ENCODE results near the gene CCL4. TPM values are rescaled to one million over a fixed set of nuclear protein-coding genes. Genes with fewer than 3 reads are reported as not detected.
A peak's percentile ranks its signal among the peaks of the same experiment; 100 is the strongest.

The CCL4 gene
- total RNA-seq, 2 experiments from 2014 or later: 6.5 to 6.7 TPM

DNA sequence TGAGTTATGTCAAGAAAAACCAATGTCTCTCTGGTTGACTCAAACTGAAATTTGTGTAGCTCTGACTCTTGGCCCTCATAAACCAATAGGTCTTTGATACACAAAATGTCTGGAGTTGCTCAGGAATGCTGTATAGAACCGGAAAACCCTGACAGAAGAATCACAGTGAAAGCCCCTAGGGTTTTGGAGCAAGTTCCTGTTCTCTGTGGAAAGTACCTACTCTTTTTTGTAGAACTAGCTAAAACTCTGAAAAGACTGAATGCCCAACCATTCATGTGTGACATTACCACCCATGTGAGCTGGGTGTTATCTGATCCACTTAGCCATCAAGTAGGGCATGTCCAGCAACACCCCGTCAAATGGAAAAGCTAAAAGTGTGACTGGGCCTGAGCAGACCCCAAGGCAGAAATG, 28.8 kb downstream of the CCL4 start:
- no peak overlapping the region for H3K27ac Mint-ChIP-seq
- H3K27me3 Mint-ChIP-seq (ENCODE audit: low read depth): peaks cover 26% of the 10 kb centered on the region
- H3K9me3 Mint-ChIP-seq (ENCODE audit: insufficient read depth): no peaks in the 10 kb centered on the region
- ChIA-PET CTCF (interaction anchor here (0.6 to 2.3 kb wide), 6 partner anchors 11 to 164 kb away, joined by 3 to 10 read pairs (median 4); no protein-coding TSS in a partner anchor), POLR2A (interaction anchor here (0.6 kb wide), 1 partner anchor 36 kb away, joined by 3 read pairs; no protein-coding TSS in a partner anchor)
- no peaks in the 10 kb centered on the region for H3K36me3 Mint-ChIP-seq (ENCODE audit: low read depth)
- DNase-seq (no peak), ATAC-seq (no peak)
- no peaks in the 10 kb centered on the region for H3K4me1 Mint-ChIP-seq (ENCODE audit: low read depth)
- no peak overlapping the region for H3K4me3 Mint-ChIP-seq

DNA sequence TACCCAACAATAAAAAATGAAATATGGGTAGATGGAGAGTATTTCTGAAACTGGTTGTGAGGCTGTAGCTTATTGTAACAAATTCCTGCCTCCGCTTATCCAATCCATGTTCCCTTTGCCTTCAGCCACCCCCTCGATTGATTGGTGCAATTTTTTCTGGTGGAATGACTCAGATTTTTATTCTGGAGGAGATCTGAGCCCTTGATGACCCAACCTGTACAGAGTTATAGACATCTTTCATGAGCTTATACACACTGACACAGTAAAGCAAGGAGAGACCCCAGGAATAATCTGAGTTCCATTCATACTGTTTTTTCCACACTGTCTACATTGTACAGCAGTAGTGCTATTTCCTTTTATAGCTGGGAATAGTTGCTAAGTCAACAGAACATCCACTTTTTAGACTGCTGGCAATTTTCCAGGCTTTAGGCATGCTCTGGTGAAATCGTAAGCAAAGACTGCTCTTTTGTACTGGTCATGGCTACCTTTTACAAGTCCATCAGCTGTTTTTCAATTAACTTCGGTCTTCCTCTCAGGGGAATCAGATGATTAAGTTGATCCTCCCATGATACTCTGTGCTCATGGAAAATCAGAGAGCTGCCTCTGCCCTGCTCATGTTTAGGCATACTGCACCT, 30.1 kb downstream of the CCL4 start:
- peaks cover 23% of the 10 kb centered on the region for H3K27me3 Mint-ChIP-seq (ENCODE audit: low read depth)
- DNase-seq (no peak), ATAC-seq (no peak)
- H3K9me3 Mint-ChIP-seq (ENCODE audit: insufficient read depth): no peaks in the 10 kb centered on the region
- ChIA-PET CTCF (interaction anchor here (0.8 to 2.5 kb wide), 3 partner anchors 15 to 62 kb away, joined by 4 to 11 read pairs (median 10); no protein-coding TSS in a partner anchor), POLR2A (no interaction called here)
- no peak overlapping the region for H3K4me3 Mint-ChIP-seq
- H3K36me3 Mint-ChIP-seq (ENCODE audit: low read depth): no peaks in the 10 kb centered on the region
- no peaks in the 10 kb centered on the region for H3K4me1 Mint-ChIP-seq (ENCODE audit: low read depth)
- no peak overlapping the region for H3K27ac Mint-ChIP-seq

DNA sequence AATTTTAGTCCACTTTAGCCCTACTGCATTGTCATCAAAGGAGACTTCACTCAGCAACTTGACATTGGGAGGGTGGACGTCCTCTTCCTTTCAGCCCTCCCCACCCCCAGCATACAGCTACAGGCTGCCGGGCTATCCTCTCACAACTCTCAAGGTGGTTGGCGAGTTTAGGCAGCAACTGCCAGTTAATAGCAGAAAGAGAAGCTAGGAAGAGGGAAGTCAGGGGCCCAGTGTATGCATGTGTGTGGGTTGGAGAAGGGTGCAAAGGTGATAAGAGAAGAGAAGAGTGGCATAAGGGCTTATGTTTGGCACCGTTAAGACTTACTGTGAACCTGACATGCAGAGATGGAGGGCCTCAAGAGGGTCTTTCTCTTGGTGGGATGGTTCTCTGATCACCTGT, 31.8 kb downstream of the CCL4 start:
- ATAC-seq (no peak), DNase-seq (no peak)
- no peak overlapping the region for H3K27ac Mint-ChIP-seq
- no peaks in the 10 kb centered on the region for H3K9me3 Mint-ChIP-seq (ENCODE audit: insufficient read depth)
- ChIA-PET CTCF (interaction anchor here (0.6 to 2.5 kb wide), 2 partner anchors 13 to 166 kb away, joined by 3 to 11 read pairs; no protein-coding TSS in a partner anchor), POLR2A (no interaction called here)
- no peak overlapping the region for H3K4me3 Mint-ChIP-seq
- no peaks in the 10 kb centered on the region for H3K36me3 Mint-ChIP-seq (ENCODE audit: low read depth)
- H3K4me1 Mint-ChIP-seq (ENCODE audit: low read depth): no peaks in the 10 kb centered on the region
- peaks cover 10% of the 10 kb centered on the region for H3K27me3 Mint-ChIP-seq (ENCODE audit: low read depth)

DNA sequence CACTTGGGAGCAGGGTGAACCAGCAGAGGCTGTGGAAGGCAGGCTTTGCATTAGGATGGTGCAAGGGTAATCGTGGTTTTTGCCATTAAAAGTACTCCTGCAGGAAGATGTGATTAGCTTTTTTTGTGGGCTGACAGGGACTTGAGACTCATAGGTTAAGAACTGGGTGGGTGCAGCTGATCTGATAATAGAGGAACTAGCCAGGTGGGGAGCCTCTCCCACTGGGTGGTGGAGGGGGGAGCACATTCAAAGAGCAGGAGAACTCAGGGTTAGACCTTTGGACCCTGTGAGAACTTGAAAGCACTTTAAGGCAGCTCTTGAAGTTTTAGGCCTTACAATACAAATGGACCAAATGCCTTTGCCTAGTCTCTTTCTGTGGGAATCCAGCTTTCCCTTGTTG, 32.4 kb downstream of the CCL4 start:
- POLR2A ChIA-PET: no interaction called here
- H3K36me3 Mint-ChIP-seq (ENCODE audit: low read depth): no peaks in the 10 kb centered on the region
- no peak overlapping the region for H3K4me3 Mint-ChIP-seq
- H3K27ac Mint-ChIP-seq: no peak overlapping the region
- H3K4me1 Mint-ChIP-seq (ENCODE audit: low read depth): no peaks in the 10 kb centered on the region
- peaks cover 10% of the 10 kb centered on the region for H3K27me3 Mint-ChIP-seq (ENCODE audit: low read depth)
- CTCF ChIA-PET: interaction anchor here (0.6 kb wide), 1 partner anchor 167 kb away, joined by 3 read pairs; no protein-coding TSS in a partner anchor
- ATAC-seq (no peak), DNase-seq (no peak)
- no peaks in the 10 kb centered on the region for H3K9me3 Mint-ChIP-seq (ENCODE audit: insufficient read depth)

DNA sequence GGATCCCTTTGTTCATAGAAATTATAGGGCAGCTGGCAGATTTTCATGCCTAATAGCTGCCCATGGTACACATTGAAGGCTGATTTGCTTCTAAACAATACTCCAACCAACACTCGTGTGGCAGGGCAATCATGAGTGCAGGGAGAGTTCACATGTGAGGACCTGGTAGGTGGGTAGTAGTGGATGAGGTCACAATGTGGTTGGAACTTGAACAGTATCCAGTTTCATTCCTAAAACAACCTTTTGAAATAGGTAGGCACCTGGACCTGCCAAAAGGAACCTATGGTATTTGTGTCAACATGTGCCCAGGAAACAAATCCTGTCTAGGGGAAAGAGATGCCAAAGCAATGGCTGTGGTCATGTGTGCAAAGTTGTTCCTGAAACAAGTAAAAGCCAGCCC, 32.8 kb downstream of the CCL4 start:
- ChIA-PET POLR2A (no interaction called here), CTCF (no interaction called here)
- Mint-ChIP-seq H3K36me3 (ENCODE audit: low read depth) (no peaks in the 10 kb centered on the region), H3K4me1 (ENCODE audit: low read depth) (peaks cover 3% of the 10 kb centered on the region), H3K27me3 (ENCODE audit: low read depth) (peaks cover 8% of the 10 kb centered on the region), H3K9me3 (ENCODE audit: insufficient read depth) (no peaks in the 10 kb centered on the region), H3K4me3 (no peak overlapping the region), H3K27ac (no peak overlapping the region)
- DNase-seq (no peak), ATAC-seq (no peak)

DNA sequence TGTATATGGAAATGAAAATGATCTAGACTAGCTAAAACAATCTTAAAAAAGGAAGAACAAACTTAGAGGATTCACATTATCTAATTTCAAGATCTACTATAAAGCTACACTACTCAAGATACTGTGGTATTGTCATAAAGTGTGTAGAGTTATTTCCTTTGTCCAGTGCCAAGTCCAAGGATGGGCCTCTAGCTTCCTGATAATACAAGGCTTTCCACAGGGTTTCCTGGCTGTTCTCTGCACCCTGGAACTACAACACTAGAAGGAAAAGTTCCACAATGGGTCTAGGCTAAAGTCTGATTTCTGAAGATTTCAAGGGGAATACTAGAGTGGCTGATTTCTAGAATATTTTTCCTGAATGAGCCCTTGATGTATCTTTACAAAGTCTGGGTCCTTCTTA, 38.6 kb downstream of the CCL4 start:
- H3K36me3 Mint-ChIP-seq (ENCODE audit: low read depth): no peaks in the 10 kb centered on the region
- DNase-seq: no peak
- peaks cover 6% of the 10 kb centered on the region for H3K27me3 Mint-ChIP-seq (ENCODE audit: low read depth)
- H3K9me3 Mint-ChIP-seq (ENCODE audit: insufficient read depth): no peaks in the 10 kb centered on the region
- CTCF ChIA-PET: interaction anchor here (1.9 kb wide), 1 partner anchor 173 kb away, joined by 8 read pairs; no protein-coding TSS in a partner anchor
- POLR2A ChIA-PET: no interaction called here
- no peak overlapping the region for H3K4me3 Mint-ChIP-seq
- H3K4me1 Mint-ChIP-seq (ENCODE audit: low read depth): peaks cover 8% of the 10 kb centered on the region
- no peak overlapping the region for H3K27ac Mint-ChIP-seq
- ATAC-seq: no peak

DNA sequence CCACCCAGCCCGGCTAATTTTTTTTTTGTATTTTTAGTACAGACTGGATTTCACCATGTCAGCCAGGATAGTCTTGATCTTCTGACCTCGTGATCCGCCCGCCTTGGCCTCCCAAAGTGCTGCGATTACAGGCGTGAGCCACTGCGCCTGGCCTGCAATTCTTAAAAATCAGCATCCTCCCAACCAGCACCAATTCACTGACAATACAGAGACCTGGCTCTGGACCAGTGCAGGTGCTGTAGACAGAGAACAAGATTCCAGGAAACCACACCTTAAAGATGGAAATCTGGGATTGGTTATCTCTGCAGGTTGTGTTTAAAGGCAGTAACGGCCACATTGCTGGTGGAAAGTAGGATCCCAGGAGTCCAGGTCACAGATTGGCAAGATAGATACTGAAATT, 39.2 kb downstream of the CCL4 start:
- CTCF ChIA-PET: interaction anchor here (0.9 to 1.9 kb wide), 4 partner anchors 10 to 174 kb away, joined by 3 to 8 read pairs (median 4); no protein-coding TSS in a partner anchor
- Mint-ChIP-seq H3K4me3 (no peak overlapping the region), H3K4me1 (ENCODE audit: low read depth) (peaks cover 8% of the 10 kb centered on the region), H3K27ac (no peak overlapping the region), H3K36me3 (ENCODE audit: low read depth) (no peaks in the 10 kb centered on the region), H3K9me3 (ENCODE audit: insufficient read depth) (no peaks in the 10 kb centered on the region), H3K27me3 (ENCODE audit: low read depth) (peaks cover 8% of the 10 kb centered on the region)
- ATAC-seq: no peak
- DNase-seq: no peak
- POLR2A ChIA-PET: no interaction called here

DNA sequence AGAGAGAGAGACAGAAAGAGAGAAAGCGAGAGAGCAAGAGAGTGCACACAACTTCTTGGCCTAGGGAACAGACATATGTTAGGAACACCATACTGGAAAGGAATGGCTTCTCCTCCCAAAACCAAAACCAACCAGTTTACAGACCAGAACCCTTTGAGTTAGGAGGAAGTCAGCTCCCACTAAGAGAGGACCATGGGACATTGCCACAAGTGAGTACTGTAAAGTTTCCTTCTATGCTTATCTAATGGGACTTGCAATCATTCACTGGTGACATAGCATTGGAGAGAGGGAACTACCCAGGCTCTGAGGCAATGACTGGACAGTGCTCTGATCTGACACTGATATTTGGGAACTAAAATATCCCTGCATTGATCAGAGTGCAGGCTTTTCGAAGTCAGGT, 40.4 kb downstream of the CCL4 start:
- H3K4me1 Mint-ChIP-seq (ENCODE audit: low read depth): peaks cover 11% of the 10 kb centered on the region
- ChIA-PET CTCF (interaction anchor here (1.2 to 8.2 kb wide), 3 partner anchors 11 to 175 kb away, joined by 3 to 174 read pairs (median 8); partner anchors contain the start of gene CCL16), POLR2A (no interaction called here)
- no peak overlapping the region for H3K4me3 Mint-ChIP-seq
- H3K27ac Mint-ChIP-seq: no peak overlapping the region
- no peaks in the 10 kb centered on the region for H3K9me3 Mint-ChIP-seq (ENCODE audit: insufficient read depth)
- H3K27me3 Mint-ChIP-seq (ENCODE audit: low read depth): peaks cover 13% of the 10 kb centered on the region
- DNase-seq (no peak), ATAC-seq (no peak)
- no peaks in the 10 kb centered on the region for H3K36me3 Mint-ChIP-seq (ENCODE audit: low read depth)

DNA sequence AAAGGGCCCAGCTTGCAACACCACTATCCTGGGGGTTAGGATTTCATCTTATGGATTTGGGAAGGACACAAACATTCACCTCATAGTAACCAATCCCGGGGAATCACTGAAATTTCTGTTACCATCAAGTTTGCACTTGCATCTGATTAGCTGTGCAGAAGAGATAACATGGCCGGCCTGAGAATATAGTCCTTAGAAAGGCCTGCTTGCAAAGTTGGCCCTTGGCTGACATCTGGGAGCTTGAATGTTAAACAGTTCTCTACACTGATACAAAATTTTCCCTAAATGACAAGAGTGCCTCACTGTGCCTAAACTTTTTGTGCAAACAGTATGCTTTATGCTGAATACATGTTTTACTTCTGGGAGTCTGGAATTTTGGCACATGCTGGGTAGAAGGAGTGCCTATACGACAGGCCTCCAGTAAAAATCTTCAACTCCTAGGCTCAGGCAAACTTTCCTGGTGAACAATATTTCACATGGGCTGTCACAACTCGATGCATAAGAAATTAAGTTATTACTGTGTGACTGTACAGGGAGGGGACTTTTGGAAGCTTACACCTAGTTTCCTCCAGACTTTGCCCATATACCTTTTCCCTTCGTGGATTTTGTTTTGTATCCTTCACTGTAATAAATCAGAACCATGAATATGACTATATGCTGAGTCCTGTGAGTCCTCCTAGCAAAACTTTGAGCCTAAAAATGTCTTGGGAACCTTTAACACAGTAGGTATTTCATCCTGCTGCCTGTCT, 41.5 kb downstream of the CCL4 start:
- Mint-ChIP-seq H3K36me3 (ENCODE audit: low read depth) (no peaks in the 10 kb centered on the region), H3K9me3 (ENCODE audit: insufficient read depth) (no peaks in the 10 kb centered on the region), H3K4me3 (no peak overlapping the region), H3K4me1 (ENCODE audit: low read depth) (peaks cover 15% of the 10 kb centered on the region), H3K27me3 (ENCODE audit: low read depth) (peaks cover 23% of the 10 kb centered on the region), H3K27ac (no peak overlapping the region)
- ChIA-PET POLR2A (no interaction called here), CTCF (interaction anchor here (0.6 to 8.2 kb wide), 7 partner anchors 13 to 341 kb away, joined by 3 to 174 read pairs (median 34); partner anchors contain the start of gene CCL16)
- no peak for ATAC-seq
- DNase-seq: no peak

DNA sequence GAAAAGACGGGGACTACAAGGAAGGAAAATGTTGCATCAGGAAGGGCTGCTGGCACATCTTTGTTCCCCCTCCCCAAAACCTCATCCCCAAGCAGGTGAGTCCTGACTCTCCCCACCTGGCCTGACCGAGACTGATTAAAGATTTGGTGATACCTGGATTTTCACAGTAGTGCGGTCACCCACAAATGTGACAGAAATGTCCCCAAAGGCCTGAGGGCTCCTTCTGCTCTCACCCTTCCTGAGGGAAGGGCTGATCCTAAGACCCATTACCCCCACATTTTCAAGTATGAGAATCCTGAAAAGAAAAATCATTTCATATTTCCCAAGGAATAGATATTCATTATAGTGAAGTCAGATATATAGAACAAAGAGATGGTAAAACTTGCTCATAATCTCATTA, 44.0 kb downstream of the CCL4 start:
- CTCF ChIA-PET: interaction anchor here (1.4 to 8.2 kb wide), 7 partner anchors 13 to 298 kb away, joined by 5 to 174 read pairs (median 34); partner anchors contain the start of gene CCL16
- no peaks in the 10 kb centered on the region for H3K9me3 Mint-ChIP-seq (ENCODE audit: insufficient read depth)
- POLR2A ChIA-PET: no interaction called here
- ATAC-seq: no peak
- no peak overlapping the region for H3K27ac Mint-ChIP-seq
- no peaks in the 10 kb centered on the region for H3K36me3 Mint-ChIP-seq (ENCODE audit: low read depth)
- peaks cover 29% of the 10 kb centered on the region for H3K27me3 Mint-ChIP-seq (ENCODE audit: low read depth)
- no peak for DNase-seq
- peaks cover 8% of the 10 kb centered on the region for H3K4me1 Mint-ChIP-seq (ENCODE audit: low read depth)
- H3K4me3 Mint-ChIP-seq: no peak overlapping the region

DNA sequence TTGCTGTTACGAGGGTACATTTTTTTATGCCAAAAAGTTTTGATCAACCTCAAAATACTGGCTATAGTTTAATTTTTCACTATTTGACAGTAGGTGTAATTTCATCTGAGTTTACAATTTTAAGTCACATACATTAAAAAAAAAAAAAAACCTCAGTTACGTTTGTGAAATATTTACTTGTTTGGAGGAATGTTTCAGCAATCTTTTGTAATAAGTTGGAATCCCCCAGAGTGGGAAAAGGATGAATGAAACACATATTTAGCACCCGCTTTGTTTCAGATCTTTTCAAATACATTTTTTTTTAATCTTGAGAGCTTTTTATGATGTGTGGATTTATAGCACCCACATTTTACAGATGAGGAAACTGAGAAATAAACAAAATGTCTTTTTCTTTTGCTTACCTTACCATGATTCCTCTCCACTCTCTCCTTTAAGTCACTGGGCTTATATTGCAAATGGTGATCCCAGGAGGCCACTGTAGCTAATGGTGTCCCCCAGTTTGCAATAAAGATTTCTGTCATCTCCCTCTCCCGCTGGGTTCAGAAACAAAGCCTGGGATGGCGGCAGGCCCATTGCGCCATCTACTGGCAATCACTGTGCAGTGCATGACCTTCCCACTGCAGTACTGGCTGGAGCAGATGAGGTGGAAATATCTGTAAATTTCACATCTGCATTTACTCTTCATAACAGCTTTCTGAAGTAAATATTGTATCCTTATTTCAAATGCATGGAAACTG, 45.1 kb downstream of the CCL4 start:
- ATAC-seq (peak; percentile 95), DNase-seq (peak; percentile 76)
- Mint-ChIP-seq H3K4me1 (ENCODE audit: low read depth) (peaks cover 8% of the 10 kb centered on the region), H3K27me3 (ENCODE audit: low read depth) (peaks cover 32% of the 10 kb centered on the region), H3K4me3 (no peak overlapping the region), H3K36me3 (ENCODE audit: low read depth) (no peaks in the 10 kb centered on the region), H3K27ac (no peak overlapping the region), H3K9me3 (ENCODE audit: insufficient read depth) (no peaks in the 10 kb centered on the region)
- ChIA-PET POLR2A (interaction anchor here (0.7 to 1.2 kb wide), 3 partner anchors 59 to 179 kb away, joined by 3 to 5 read pairs (median 4); partner anchors contain the start of gene CCL3), CTCF (interaction anchor here (0.6 to 8.2 kb wide), 53 partner anchors 15 to 385 kb away, joined by 3 to 174 read pairs (median 4); partner anchors contain the start of genes CCL15, CCL16, CCL18 and CCL3)
